ENCODE measurements around the gene APBB2.

APBB2 gene

GRCh38 chr4:41185614-41186592, 28.4 kb downstream of the APBB2 start:
- no peak for DNase-seq

- no peak for DNase-seq
These were observed 30.3 kb downstream of the APBB2 start for GRCh38 chr4:41184009-41184408.

- no peak for DNase-seq
These were observed 31.3 kb downstream of the APBB2 start for GRCh38 chr4:41183021-41183553.

- no peak for DNase-seq
These were observed 33.3 kb downstream of the APBB2 start for GRCh38 chr4:41181037-41181436.

GRCh38 chr4:41179498-41180195, 34.7 kb downstream of the APBB2 start:
- DNase-seq, result no peak

GRCh38 chr4:41178372-41179370, 35.7 kb downstream of the APBB2 start:
- no peak for DNase-seq

GRCh38 chr4:41177016-41177415, 37.3 kb downstream of the APBB2 start:
- no peak for DNase-seq

GRCh38 chr4:41176340-41176739, 38.0 kb downstream of the APBB2 start:
- no peak for DNase-seq

- DNase-seq, result no peak
These were observed 38.5 kb downstream of the APBB2 start for GRCh38 chr4:41175794-41176193.

- peak; percentile 24 for DNase-seq
These were observed 39.9 kb downstream of the APBB2 start for GRCh38 chr4:41174444-41174843.

- DNase-seq, result no peak
These were observed 41.6 kb downstream of the APBB2 start for GRCh38 chr4:41172786-41173185.

- DNase-seq, result no peak
These were observed 45.0 kb downstream of the APBB2 start for GRCh38 chr4:41169256-41169800.

GRCh38 chr4:41167191-41167590, 47.2 kb downstream of the APBB2 start:
- no peak for DNase-seq

- DNase-seq, result no peak
These were observed 49.9 kb downstream of the APBB2 start for GRCh38 chr4:41164405-41164804.

- DNase-seq, result no peak
These were observed 53.0 kb downstream of the APBB2 start for GRCh38 chr4:41161355-41161754.

GRCh38 chr4:41160856-41161255, 53.5 kb downstream of the APBB2 start:
- no peak for DNase-seq

GRCh38 chr4:41160012-41160789, 54.1 kb downstream of the APBB2 start:
- no peak for DNase-seq

GRCh38 chr4:41158756-41159155, 55.6 kb downstream of the APBB2 start:
- DNase-seq, result no peak

- DNase-seq, result no peak
These were observed 56.1 kb downstream of the APBB2 start for GRCh38 chr4:41158274-41158673.

- DNase-seq, result no peak
These were observed 57.3 kb downstream of the APBB2 start for GRCh38 chr4:41157009-41157408.

- no peak for DNase-seq
These were observed 57.8 kb downstream of the APBB2 start for GRCh38 chr4:41156574-41156973.
